Measurements from ENCODE around the gene TFR2.
A peak's percentile ranks its signal among the peaks of the same experiment; 100 is the strongest.
"Not testable (repeated sequence)": the region's sequence is repeated elsewhere in the genome, so short reads cannot be mapped to it uniquely, and the experiment has no call there.

The TFR2 gene

GRCh38 chr7:100677308-100678267 lies 36.2 kb upstream of the TFR2 start:
- DNase-seq, result no peak

- DNase-seq, result no peak
These were observed 35.4 kb upstream of the TFR2 start for GRCh38 chr7:100676501-100677306.

- DNase-seq, result peak in 1 of 2 experiments; percentile 6
These were observed 34.4 kb upstream of the TFR2 start for GRCh38 chr7:100675581-100676350.

GRCh38 chr7:100675105-100675451 lies 33.7 kb upstream of the TFR2 start:
- DNase-seq, result no peak

- no peak for DNase-seq
These were observed 33.2 kb upstream of the TFR2 start for GRCh38 chr7:100674411-100675104.

GRCh38 chr7:100673942-100674410 lies 32.6 kb upstream of the TFR2 start:
- no peak for DNase-seq

GRCh38 chr7:100673302-100673941 lies 32.1 kb upstream of the TFR2 start, which contains the start of gene GNB2:
TSS of gene GNB2 (plus strand) at chr7:100673740. CDS start at chr7:100676266, 2,526 bp downstream.
- DNase-seq, result peak; percentile 92 to 94

GRCh38 chr7:100671353-100672327 lies 30.3 kb upstream of the TFR2 start:
- DNase-seq, result no peak

- DNase-seq, result no peak
These were observed 28.7 kb upstream of the TFR2 start for GRCh38 chr7:100670074-100670473.

GRCh38 chr7:100669106-100669505 lies 27.8 kb upstream of the TFR2 start:
- DNase-seq, result not testable (repeated sequence)

- DNase-seq, result no peak
These were observed 26.7 kb upstream of the TFR2 start for GRCh38 chr7:100668069-100668449.

GRCh38 chr7:100667331-100668068 lies 26.1 kb upstream of the TFR2 start:
- DNase-seq, result no peak

- DNase-seq, result no peak
These were observed 23.9 kb upstream of the TFR2 start for GRCh38 chr7:100665168-100665726.

- DNase-seq, result not testable (repeated sequence)
These were observed 20.9 kb upstream of the TFR2 start for GRCh38 chr7:100662194-100662776.

GRCh38 chr7:100655908-100656674 lies 14.7 kb upstream of the TFR2 start, which contains the start of gene ACTL6B:
TSS of gene ACTL6B (minus strand) at chr7:100656448. CDS start at chr7:100656354, 94 bp downstream.
- peak; percentile 81 to 87 for DNase-seq

GRCh38 chr7:100654908-100655831 lies 13.8 kb upstream of the TFR2 start:
- DNase-seq, result no peak

Data from SHP77 (cell line).